Neural crest cell (in vitro differentiated cells): ENCODE measurements around the gene NRXN3. TPM values are rescaled to one million over a fixed set of nuclear protein-coding genes. Genes with fewer than 3 reads are reported as not detected.

Source experiments
- DNase-seq: peaks from one replicate; pipeline ENCODE4 v3.0.0; 2021; ENCODE audit warnings: low read depth, mixed read lengths, low spot score
- H3K27ac Mint-ChIP-seq: one replicate; pipeline ENCODE4 v1.8.0; 2021; ENCODE audit warnings: mild to moderate bottlenecking, mixed read lengths; ENCODE audit not compliant: unreplicated experiment
- H3K27me3 Mint-ChIP-seq: 2 replicates; pipeline ENCODE4 v1.8.0; 2021; ENCODE audit warnings: low read depth, mild to moderate bottlenecking, mixed read lengths
- H3K36me3 Mint-ChIP-seq: 2 replicates; pipeline ENCODE4 v1.8.0; 2021; ENCODE audit warnings: low read depth, mild to moderate bottlenecking, mixed read lengths
- H3K4me1 Mint-ChIP-seq: 2 replicates; pipeline ENCODE4 v1.8.0; 2021; ENCODE audit warnings: mixed read lengths
- H3K4me3 Mint-ChIP-seq: one replicate; pipeline ENCODE4 v1.8.0; 2021; ENCODE audit warnings: mild to moderate bottlenecking, mixed read lengths
- H3K9me3 Mint-ChIP-seq: 2 replicates; pipeline ENCODE4 v1.8.0; 2021; ENCODE audit warnings: mixed read lengths
- total RNA-seq: library from RNA; stranded (reverse); gene quantifications from 2 replicates; pipeline ENCODE4 v1.2.1, GENCODE V29; 2021
- TF ChIP-seq, protein P1 (sequence below): fragments of 200-600 bp; sonication (generic); conservative IDR thresholded peaks from 2 replicates; pipeline ENCODE4 v1.5.0; 2021; ENCODE audit warnings: antibody characterized with exemption, mild to moderate bottlenecking

Gene NRXN3
- total RNA-seq, 1 donor from 2014 or later, result 2.5 TPM

DNA sequence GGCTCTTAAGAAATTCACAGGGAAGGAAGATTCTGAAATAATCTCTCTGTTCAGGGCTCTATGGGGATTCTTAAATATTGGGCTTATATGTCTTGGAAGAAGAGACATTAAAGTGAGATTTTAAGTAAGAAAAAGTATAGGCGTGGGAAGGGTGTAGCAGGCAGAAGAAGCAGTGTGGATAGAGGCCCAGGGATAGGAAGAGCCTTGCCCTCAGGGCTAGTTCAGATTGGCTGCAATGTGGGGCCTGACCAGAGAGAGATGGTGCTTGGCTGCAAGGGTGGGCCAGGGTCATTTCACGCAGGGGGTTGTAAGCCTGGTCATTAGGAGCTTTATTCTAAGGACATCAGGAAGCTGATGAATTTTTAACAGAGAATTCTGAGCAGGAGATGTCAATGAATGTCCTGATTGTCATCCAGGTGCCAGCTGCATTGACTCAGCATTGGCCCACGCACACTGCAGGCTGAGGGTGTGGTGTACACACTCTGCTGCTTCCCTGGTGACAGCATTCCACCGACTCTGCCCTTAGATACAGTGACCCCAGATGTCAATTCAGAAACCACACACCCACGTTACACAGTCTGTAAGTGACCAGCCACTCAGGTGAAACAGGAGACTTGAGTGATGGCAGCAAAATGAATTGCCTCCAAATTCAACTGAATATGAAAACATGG, 582.5 kb downstream of the NRXN3 start:
- Mint-ChIP-seq H3K27me3 (no peaks in the 10 kb centered on the region), H3K4me1 (peaks cover 18% of the 10 kb centered on the region), H3K27ac (peak overlapping the region; percentile 39), H3K36me3 (no peaks in the 10 kb centered on the region), H3K4me3 (no peak overlapping the region), H3K9me3 (no peaks in the 10 kb centered on the region)
- TF ChIP-seq, protein P1, sequence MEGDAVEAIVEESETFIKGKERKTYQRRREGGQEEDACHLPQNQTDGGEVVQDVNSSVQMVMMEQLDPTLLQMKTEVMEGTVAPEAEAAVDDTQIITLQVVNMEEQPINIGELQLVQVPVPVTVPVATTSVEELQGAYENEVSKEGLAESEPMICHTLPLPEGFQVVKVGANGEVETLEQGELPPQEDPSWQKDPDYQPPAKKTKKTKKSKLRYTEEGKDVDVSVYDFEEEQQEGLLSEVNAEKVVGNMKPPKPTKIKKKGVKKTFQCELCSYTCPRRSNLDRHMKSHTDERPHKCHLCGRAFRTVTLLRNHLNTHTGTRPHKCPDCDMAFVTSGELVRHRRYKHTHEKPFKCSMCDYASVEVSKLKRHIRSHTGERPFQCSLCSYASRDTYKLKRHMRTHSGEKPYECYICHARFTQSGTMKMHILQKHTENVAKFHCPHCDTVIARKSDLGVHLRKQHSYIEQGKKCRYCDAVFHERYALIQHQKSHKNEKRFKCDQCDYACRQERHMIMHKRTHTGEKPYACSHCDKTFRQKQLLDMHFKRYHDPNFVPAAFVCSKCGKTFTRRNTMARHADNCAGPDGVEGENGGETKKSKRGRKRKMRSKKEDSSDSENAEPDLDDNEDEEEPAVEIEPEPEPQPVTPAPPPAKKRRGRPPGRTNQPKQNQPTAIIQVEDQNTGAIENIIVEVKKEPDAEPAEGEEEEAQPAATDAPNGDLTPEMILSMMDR, result no peak
- DNase-seq, result no peak

DNA sequence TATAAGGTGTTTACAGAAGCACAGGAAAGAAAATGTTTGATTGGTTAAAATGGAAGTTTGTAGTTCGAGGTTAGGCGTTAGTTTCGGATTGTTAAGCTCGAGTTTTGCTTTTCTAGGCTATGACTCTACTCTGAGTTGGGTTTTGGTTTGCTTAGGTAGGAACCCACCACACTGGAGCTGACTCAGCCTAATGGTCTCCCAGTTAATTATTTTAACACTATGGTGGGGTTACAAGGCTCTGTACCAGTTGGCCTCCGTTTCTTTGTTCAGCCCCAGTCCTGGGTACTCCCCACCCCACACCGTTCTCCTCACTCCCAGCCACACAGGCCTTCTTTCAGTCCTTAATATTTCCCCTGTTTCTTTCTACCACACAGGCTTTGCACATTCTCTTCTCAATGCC, 583.9 kb downstream of the NRXN3 start:
- Mint-ChIP-seq H3K27me3 (no peaks in the 10 kb centered on the region), H3K27ac (no peak overlapping the region), H3K9me3 (no peaks in the 10 kb centered on the region), H3K36me3 (no peaks in the 10 kb centered on the region), H3K4me1 (peaks cover 30% of the 10 kb centered on the region), H3K4me3 (no peak overlapping the region)
- TF ChIP-seq, protein P1, result no peak
- no peak for DNase-seq

DNA sequence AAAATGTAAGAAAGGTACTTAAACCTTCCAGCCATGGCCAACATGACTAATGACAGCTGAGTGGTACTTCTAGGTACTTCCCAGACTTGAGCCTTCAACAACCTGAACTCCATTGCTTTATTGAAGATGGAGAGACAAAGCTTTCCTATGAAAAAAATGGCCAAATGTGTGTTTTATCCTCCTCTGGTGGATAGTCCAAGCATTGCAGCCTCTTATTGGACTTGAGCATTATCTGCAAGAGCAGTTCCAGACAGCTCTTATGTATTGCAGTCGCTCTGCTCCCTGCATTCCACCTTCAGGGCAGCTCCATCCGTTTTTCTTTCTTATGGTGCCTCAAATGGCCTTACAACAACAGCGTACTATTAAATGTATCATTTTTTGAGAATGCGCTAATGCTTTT, 588.2 kb downstream of the NRXN3 start:
- Mint-ChIP-seq H3K4me3 (no peak overlapping the region), H3K36me3 (no peaks in the 10 kb centered on the region), H3K27ac (no peak overlapping the region), H3K4me1 (peaks cover 22% of the 10 kb centered on the region), H3K9me3 (no peaks in the 10 kb centered on the region), H3K27me3 (no peaks in the 10 kb centered on the region)
- DNase-seq, result peak; percentile 40
- TF ChIP-seq, protein P1, result peak; percentile 73

DNA sequence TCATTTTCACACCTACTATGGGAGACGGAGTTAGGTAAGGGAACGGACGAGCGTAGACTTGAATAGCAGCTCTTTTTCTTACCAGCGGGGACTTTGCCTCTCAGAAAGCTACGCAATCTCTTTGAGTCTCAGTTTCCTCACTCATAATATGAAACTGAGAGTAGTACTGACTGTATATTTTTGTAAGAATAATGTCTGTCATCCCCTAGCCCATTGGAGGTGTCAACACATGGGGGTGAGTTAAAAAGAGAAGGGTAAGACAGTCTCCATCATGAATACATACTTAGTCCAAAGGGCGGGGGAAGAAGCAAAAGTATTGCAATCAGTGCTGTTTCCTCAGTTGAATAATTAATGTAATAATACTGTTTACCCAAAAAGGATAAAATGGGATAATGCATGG, 592.2 kb downstream of the NRXN3 start:
- Mint-ChIP-seq H3K4me3 (no peak overlapping the region), H3K36me3 (no peaks in the 10 kb centered on the region), H3K9me3 (no peaks in the 10 kb centered on the region), H3K27ac (peak overlapping the region; percentile 19), H3K27me3 (no peaks in the 10 kb centered on the region), H3K4me1 (peaks cover 22% of the 10 kb centered on the region)
- TF ChIP-seq, protein P1, result no peak
- no peak for DNase-seq

DNA sequence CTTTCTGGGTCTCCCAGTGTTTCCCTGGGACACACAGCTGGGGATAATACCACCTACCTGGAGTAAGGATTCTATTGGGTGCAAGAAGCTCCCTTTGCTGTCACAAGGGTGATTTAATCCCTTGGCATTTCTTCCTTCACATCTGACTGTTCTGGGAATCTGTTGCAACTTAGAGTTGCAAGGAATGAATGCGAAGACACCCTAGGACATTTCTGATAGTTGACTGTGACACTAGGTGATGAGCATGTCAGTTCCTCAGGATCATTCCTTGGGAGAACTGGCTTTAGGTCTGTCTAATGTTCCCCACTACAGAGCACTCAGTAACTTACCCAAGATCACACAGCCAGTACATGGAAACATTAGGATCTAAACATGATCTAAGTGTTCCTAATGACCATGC, 593.6 kb downstream of the NRXN3 start:
- no peaks in the 10 kb centered on the region for H3K36me3 Mint-ChIP-seq
- TF ChIP-seq, protein P1, result no peak
- DNase-seq, result no peak
- no peak overlapping the region for H3K4me3 Mint-ChIP-seq
- no peaks in the 10 kb centered on the region for H3K9me3 Mint-ChIP-seq
- H3K27ac Mint-ChIP-seq, result no peak overlapping the region
- H3K4me1 Mint-ChIP-seq, result peaks cover 9% of the 10 kb centered on the region
- no peaks in the 10 kb centered on the region for H3K27me3 Mint-ChIP-seq
